Fibroblast of lung (primary cell): ENCODE data around the gene GPR42. TPM values are rescaled to one million over a fixed set of nuclear protein-coding genes. Genes with fewer than 3 reads are reported as not detected.
A peak's percentile ranks its signal among the peaks of the same experiment; 100 is the strongest.
"Not testable (repeated sequence)": the region's sequence is repeated elsewhere in the genome, so short reads cannot be mapped to it uniquely, and the experiment has no call there.

Experiments used
- DNase-seq, 2 donors: peaks; one replicate each; pipeline versions ENCODE4 v3.0.0 to v3.0.0-alpha.2; 2010; ENCODE audit warnings: low read depth in 2 of 2
- H2AFZ ChIP-seq: 2 replicates; pipeline ENCODE4 v1.5.1; 2012; ENCODE audit warnings: low read length, control low read depth, inconsistent platforms
- H3K27ac ChIP-seq: 2 replicates; pipeline ENCODE4 v1.5.1; 2011; ENCODE audit warnings: low read length, control low read depth; ENCODE audit not compliant: insufficient read depth
- H3K27me3 ChIP-seq: 2 replicates; pipeline ENCODE4 v1.5.1; 2011; ENCODE audit warnings: mild to moderate bottlenecking, low read length; ENCODE audit not compliant: control insufficient read depth, insufficient read depth
- H3K36me3 ChIP-seq: 2 replicates; pipeline ENCODE4 v1.5.1; 2011; ENCODE audit warnings: low read length; ENCODE audit not compliant: control insufficient read depth, insufficient read depth
- H3K4me1 ChIP-seq: 2 replicates; pipeline ENCODE4 v1.5.1; 2011; ENCODE audit warnings: low read length; ENCODE audit not compliant: control insufficient read depth, insufficient read depth; ENCODE audit errors: extremely low read depth
- H3K4me2 ChIP-seq: 2 replicates; pipeline ENCODE4 v1.5.1; 2011; ENCODE audit warnings: low read length, control low read depth; ENCODE audit not compliant: insufficient read depth; ENCODE audit errors: extremely low read depth
- H3K4me3 ChIP-seq, 4 experiments: fragments of 200-600 bp in 1 of 4; sonication (generic) in 1 of 4; replicated peaks in 1 of 4; 2 replicates each; pipeline ENCODE4 v1.5.1; 2011 to 2016; ENCODE audit warnings: low read length in 4 of 4, low read depth in 3 of 4, mild to moderate bottlenecking in 3 of 4, control low read depth in 2 of 4, inconsistent platforms in 1 of 4, mixed read lengths in 1 of 4; ENCODE audit not compliant: insufficient read depth in 1 of 4; ENCODE audit errors: control extremely low read depth in 1 of 4
- H3K79me2 ChIP-seq: 2 replicates; pipeline ENCODE4 v1.5.1; 2012; ENCODE audit warnings: mild to moderate bottlenecking, low read length, inconsistent platforms; ENCODE audit not compliant: control insufficient read depth, insufficient read depth
- H3K9ac ChIP-seq: 2 replicates; pipeline ENCODE4 v1.5.1; 2011; ENCODE audit warnings: mild to moderate bottlenecking, low read length, control low read depth; ENCODE audit not compliant: insufficient read depth
- H3K9me3 ChIP-seq: 2 replicates; pipeline ENCODE4 v1.5.1; 2012; ENCODE audit warnings: low read depth, low read length; ENCODE audit not compliant: control insufficient read depth, insufficient read depth
- H4K20me1 ChIP-seq: 2 replicates; pipeline ENCODE4 v1.5.1; 2011; ENCODE audit warnings: low read length; ENCODE audit not compliant: control insufficient read depth, insufficient read depth; ENCODE audit errors: extremely low read depth
- EZH2 ChIP-seq: IDR thresholded peaks from 2 replicates; pipeline ENCODE4 v1.5.1; 2012; ENCODE audit warnings: low read length, control low read depth, mild to moderate bottlenecking; ENCODE audit errors: missing control alignments
- polyA plus RNA-seq, 2 donors: library from polyadenylated mRNA; depleted of rRNA in 1 of 2; stranded (reverse) in 1 of 2; unstranded in 1 of 2; fragments of >200 nt; gene quantifications; 2 replicates each; pipeline ENCODE4 v1.2.1, GENCODE V29; 2011 to 2012; ENCODE audit warnings: missing spikeins in 1 of 2
- total RNA-seq: library from RNA; depleted of rRNA; stranded (reverse); fragments of >200 nt; gene quantifications from 2 replicates; pipeline ENCODE4 v1.2.1, GENCODE V29; 2014
- TF ChIP-seq, protein P1 (sequence below), 2 donors: IDR thresholded peaks in 1 of 2; conservative IDR thresholded peaks in 1 of 2; 1 replicate in 1 of 2; 2 replicates in 1 of 2; pipeline ENCODE4 v1.5.1; 2011 to 2012; ENCODE audit warnings: low read length in 2 of 2, control low read depth in 1 of 2, inconsistent platforms in 1 of 2, low read depth in 1 of 2, mild to moderate bottlenecking in 1 of 2

The GPR42 gene
- total and polyA plus RNA-seq, 2 donors (not counting 1 experiment from before 2014, with no cell fraction given) = not detected

DNA sequence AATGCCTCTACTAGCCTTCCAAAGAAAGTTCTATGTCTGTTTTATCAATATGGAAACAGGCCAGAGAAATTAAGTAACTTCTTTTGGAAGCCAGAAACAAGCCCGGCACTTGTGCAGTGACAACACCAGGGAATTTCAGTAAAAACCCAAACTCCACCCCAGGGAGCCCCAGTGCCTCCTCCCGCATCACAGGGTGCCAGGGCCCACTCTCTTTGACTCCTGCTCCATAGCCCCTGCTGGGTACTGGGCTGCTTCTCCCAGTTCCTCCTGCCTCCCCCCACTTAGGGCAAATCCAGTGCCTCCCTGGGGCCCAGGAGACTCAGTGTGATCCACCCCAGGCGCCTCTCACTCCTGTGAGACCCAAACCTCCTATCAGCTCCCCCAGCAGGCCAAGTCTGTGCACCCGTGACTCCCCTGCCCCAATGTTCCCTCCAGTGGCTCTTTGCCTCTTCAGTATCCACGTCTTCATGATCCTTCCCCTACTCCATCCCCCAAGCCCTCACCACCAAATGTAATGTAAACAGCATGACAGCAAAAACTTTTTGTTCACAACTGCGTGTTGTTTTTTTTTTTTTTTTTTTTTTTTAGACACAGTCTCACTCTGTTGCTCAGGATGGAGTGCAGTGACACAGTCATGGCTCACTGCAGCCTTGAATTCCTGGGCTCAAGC, 14.9 kb upstream of the GPR42 start:
- no peak for TF ChIP-seq EZH2
- TF ChIP-seq, protein P1, sequence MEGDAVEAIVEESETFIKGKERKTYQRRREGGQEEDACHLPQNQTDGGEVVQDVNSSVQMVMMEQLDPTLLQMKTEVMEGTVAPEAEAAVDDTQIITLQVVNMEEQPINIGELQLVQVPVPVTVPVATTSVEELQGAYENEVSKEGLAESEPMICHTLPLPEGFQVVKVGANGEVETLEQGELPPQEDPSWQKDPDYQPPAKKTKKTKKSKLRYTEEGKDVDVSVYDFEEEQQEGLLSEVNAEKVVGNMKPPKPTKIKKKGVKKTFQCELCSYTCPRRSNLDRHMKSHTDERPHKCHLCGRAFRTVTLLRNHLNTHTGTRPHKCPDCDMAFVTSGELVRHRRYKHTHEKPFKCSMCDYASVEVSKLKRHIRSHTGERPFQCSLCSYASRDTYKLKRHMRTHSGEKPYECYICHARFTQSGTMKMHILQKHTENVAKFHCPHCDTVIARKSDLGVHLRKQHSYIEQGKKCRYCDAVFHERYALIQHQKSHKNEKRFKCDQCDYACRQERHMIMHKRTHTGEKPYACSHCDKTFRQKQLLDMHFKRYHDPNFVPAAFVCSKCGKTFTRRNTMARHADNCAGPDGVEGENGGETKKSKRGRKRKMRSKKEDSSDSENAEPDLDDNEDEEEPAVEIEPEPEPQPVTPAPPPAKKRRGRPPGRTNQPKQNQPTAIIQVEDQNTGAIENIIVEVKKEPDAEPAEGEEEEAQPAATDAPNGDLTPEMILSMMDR (conservative IDR thresholded peaks at IDR 0.05 in 1 of 2, IDR thresholded peaks at IDR 0.05 in 1 of 2; ENCODE audit: low read depth in 1 of 2, low read length in 2 of 2) = no peak
- Histone ChIP-seq H2AFZ (no peak overlapping the region), H3K4me3 (no peak overlapping the region), H3K9me3 (no peaks in the 10 kb centered on the region), H3K4me1 (no peaks in the 10 kb centered on the region), H3K79me2 (no peaks in the 10 kb centered on the region), H3K9ac (no peak overlapping the region), H3K27me3 (no peaks in the 10 kb centered on the region), H3K4me2 (no peak overlapping the region), H3K27ac (no peak overlapping the region), H3K36me3 (no peaks in the 10 kb centered on the region), H4K20me1 (no peaks in the 10 kb centered on the region)
- peak in 1 of 2 donors; percentile 54 for DNase-seq

DNA sequence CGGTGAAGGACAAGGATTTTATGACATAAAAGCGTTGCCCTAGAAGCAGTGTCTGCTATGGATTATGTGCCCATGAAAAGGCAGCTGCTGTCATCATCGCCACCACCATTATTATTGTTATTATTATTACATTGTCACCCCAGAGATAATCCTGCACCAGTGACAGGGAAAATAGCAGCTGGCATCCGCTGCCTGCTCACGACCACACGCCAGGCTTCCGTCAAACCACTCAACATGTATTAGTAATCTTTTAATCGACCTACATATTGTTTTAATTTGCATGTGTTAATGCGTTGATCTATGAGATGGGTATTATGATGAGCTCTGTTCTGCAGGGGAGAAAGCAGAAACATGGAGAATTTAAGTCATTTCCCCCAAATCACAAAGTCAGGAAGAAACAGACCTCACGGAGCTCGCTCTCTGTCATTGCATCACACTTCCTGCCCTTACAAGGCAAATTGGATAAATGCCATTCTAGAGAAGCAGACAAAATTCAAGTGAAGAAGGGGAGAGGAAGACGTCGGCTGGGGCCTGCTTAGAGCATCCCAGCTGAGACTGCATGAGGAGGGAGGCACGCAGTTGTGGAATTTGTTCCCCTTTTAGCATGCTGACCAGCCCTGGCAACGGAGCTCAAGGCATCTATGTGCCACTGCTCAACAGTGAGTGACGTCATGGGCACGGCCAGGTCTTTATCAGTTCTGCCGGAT, 12.8 kb upstream of the GPR42 start, which contains the start of gene FFAR3:
TSS of gene FFAR3 (plus strand) at position 594 of the 707 bp plus-strand sequence. CDS start 431 bp downstream, outside the sequence.
- peak in 1 of 2 donors; percentile 56 for DNase-seq
- Histone ChIP-seq H3K79me2 (no peaks in the 10 kb centered on the region), H3K9ac (no peak within 1 kb of the TSS), H3K4me2 (no peak within 1 kb of the TSS), H3K9me3 (no peaks in the 10 kb centered on the region), H2AFZ (no peak within 1 kb of the TSS), H3K4me1 (no peaks in the 10 kb centered on the region), H3K36me3 (no peaks in the 10 kb centered on the region), H3K27ac (no peak within 1 kb of the TSS), H3K27me3 (no peaks in the 10 kb centered on the region), H3K4me3 (peak within 1 kb of the TSS in 1 of 4 experiments; percentile 3), H4K20me1 (no peaks in the 10 kb centered on the region)
- TF ChIP-seq EZH2 = no peak
- TF ChIP-seq, protein P1 (conservative IDR thresholded peaks at IDR 0.05 in 1 of 2, IDR thresholded peaks at IDR 0.05 in 1 of 2; ENCODE audit: low read depth in 1 of 2, low read length in 2 of 2) = no peak

DNA sequence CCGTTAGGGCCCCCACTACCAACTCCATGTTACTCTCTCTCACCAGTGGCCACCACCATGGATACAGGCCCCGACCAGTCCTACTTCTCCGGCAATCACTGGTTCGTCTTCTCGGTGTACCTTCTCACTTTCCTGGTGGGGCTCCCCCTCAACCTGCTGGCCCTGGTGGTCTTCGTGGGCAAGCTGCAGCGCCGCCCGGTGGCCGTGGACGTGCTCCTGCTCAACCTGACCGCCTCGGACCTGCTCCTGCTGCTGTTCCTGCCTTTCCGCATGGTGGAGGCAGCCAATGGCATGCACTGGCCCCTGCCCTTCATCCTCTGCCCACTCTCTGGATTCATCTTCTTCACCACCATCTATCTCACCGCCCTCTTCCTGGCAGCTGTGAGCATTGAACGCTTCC, 12.0 kb upstream of the GPR42 start:
- H3K9ac ChIP-seq, H4K20me1 ChIP-seq, H3K4me3 ChIP-seq, H2AFZ ChIP-seq, H3K9me3 ChIP-seq, H3K36me3 ChIP-seq, DNase-seq, H3K27ac ChIP-seq, H3K79me2 ChIP-seq, H3K4me2 ChIP-seq, H3K4me1 ChIP-seq, H3K27me3 ChIP-seq: not testable (repeated sequence)

DNA sequence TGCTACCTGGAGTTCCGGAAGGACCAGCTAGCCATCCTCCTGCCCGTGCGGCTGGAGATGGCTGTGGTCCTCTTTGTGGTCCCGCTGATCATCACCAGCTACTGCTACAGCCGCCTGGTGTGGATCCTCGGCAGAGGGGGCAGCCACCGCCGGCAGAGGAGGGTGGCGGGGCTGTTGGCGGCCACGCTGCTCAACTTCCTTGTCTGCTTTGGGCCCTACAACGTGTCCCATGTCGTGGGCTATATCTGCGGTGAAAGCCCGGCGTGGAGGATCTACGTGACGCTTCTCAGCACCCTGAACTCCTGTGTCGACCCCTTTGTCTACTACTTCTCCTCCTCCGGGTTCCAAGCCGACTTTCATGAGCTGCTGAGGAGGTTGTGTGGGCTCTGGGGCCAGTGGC, 11.5 kb upstream of the GPR42 start:
- not testable (repeated sequence) for H3K4me3 ChIP-seq, H3K27me3 ChIP-seq, H3K4me2 ChIP-seq, H3K27ac ChIP-seq, H3K9ac ChIP-seq, H4K20me1 ChIP-seq, H3K79me2 ChIP-seq, DNase-seq, H3K9me3 ChIP-seq, H3K36me3 ChIP-seq, H3K4me1 ChIP-seq, H2AFZ ChIP-seq

DNA sequence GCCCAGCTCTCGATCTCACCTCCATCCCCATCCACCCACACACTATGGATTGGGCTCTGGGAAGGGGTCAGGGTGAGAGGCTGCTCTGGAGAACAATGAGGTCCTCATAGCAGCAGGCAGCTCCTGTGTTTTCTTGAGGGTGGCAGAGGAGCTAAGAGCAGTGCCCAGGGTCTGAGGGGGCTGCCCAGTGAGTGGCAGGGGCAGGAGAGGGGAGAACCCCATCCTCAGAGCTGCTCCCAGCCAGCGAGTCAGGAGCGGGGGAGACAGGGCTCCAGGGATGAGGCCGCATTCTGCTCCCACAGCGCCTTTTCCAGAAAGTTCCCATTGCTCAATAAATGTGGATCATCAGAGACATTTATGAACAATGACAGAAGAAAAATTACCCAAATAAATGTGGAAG, 10.8 kb upstream of the GPR42 start:
- not testable (repeated sequence) for H2AFZ ChIP-seq, H3K4me3 ChIP-seq, H3K79me2 ChIP-seq, H3K9me3 ChIP-seq, H3K4me1 ChIP-seq, DNase-seq, H3K9ac ChIP-seq, H4K20me1 ChIP-seq, H3K27ac ChIP-seq, H3K27me3 ChIP-seq, H3K36me3 ChIP-seq, H3K4me2 ChIP-seq
